HL-60/S4 (cell line): ENCODE data around the gene FARP1.

ENCODE experiments used
- in situ Hi-C: fragments of 300-500 bp; cut with MboI; formaldehyde crosslinking; loops from 2 replicates; pipeline ENCODE4 v1.14.3; 2022; ENCODE audit warnings: low sequenced_read_pairs

Gene FARP1

GRCh38 chr13:98450539-98451111, 307.7 kb downstream of the FARP1 start:
- in situ Hi-C loops = no loop called here

GRCh38 chr13:98451676-98452470, 309.0 kb downstream of the FARP1 start:
- in situ Hi-C loops = no loop called here

GRCh38 chr13:98452851-98453843, 310.3 kb downstream of the FARP1 start:
- in situ Hi-C loops = no loop called here

- in situ Hi-C loops = no loop called here
These were observed 311.5 kb downstream of the FARP1 start for GRCh38 chr13:98454389-98454881.

GRCh38 chr13:98456413-98456845, 313.5 kb downstream of the FARP1 start:
- in situ Hi-C loops = no loop called here

GRCh38 chr13:98457053-98457452, 314.2 kb downstream of the FARP1 start:
- in situ Hi-C loops = no loop called here

- in situ Hi-C loops = no loop called here
These were observed 315.5 kb downstream of the FARP1 start for GRCh38 chr13:98458431-98458830.

- in situ Hi-C loops = no loop called here
These were observed 316.3 kb downstream of the FARP1 start for GRCh38 chr13:98459171-98459681.

- in situ Hi-C loops = no loop called here
These were observed 317.0 kb downstream of the FARP1 start for GRCh38 chr13:98459721-98460370.

- in situ Hi-C loops = no loop called here
These were observed 317.6 kb downstream of the FARP1 start for GRCh38 chr13:98460516-98460915.

GRCh38 chr13:98461486-98462240, 318.8 kb downstream of the FARP1 start:
- in situ Hi-C loops = no loop called here

GRCh38 chr13:98462241-98462882, 319.5 kb downstream of the FARP1 start:
- in situ Hi-C loops = no loop called here

GRCh38 chr13:98462946-98463345, 320.1 kb downstream of the FARP1 start:
- in situ Hi-C loops = no loop called here

GRCh38 chr13:98466634-98467236, 323.8 kb downstream of the FARP1 start:
- in situ Hi-C loops = no loop called here

GRCh38 chr13:98467263-98467985, 324.5 kb downstream of the FARP1 start:
- in situ Hi-C loops = no loop called here

GRCh38 chr13:98468361-98468760, 325.5 kb downstream of the FARP1 start:
- in situ Hi-C loops = no loop called here

- in situ Hi-C loops = no loop called here
These were observed 326.0 kb downstream of the FARP1 start for GRCh38 chr13:98468929-98469328.

- in situ Hi-C loops = no loop called here
These were observed 328.0 kb downstream of the FARP1 start for GRCh38 chr13:98470920-98471319.
